Prostate gland (tissue), 2 donors: ENCODE measurements around the gene CHODL. TPM values are rescaled to one million over a fixed set of nuclear protein-coding genes. Genes with fewer than 3 reads are reported as not detected.

Source experiments
- DNase-seq: peaks from one replicate; pipeline ENCODE4 v3.0.0-alpha.2; 2019; ENCODE audit warnings: low spot score
- H3K27ac ChIP-seq, 2 donors: fragments of 200-600 bp; sonication (generic); 2 replicates each; pipeline ENCODE4 v1.5.1; 2017 to 2019
- H3K27me3 ChIP-seq: fragments of 200-600 bp; sonication (generic); replicated peaks from 2 replicates; pipeline ENCODE4 v1.5.1; 2019; ENCODE audit not compliant: insufficient read depth
- H3K36me3 ChIP-seq, 2 donors: fragments of 200-600 bp; sonication (generic); 1 replicate in 1 of 2; 2 replicates in 1 of 2; pipeline versions ENCODE4 v1.5.1 to v1.8.1; 2017 to 2019
- H3K4me1 ChIP-seq: fragments of 200-600 bp; sonication (generic); replicated peaks from 2 replicates; pipeline ENCODE4 v1.5.1; 2019
- H3K4me3 ChIP-seq, 2 donors: fragments of 200-600 bp; sonication (generic); 2 replicates each; pipeline ENCODE4 v1.5.1; 2017 to 2019
- H3K9me3 ChIP-seq: fragments of 200-600 bp; sonication (generic); 2 replicates; pipeline ENCODE4 v1.5.1; 2017
- CTCF ChIP-seq, 4 experiments: fragments of 200-600 bp in 2 of 4; fragments of 450-650 bp in 2 of 4; sonication (generic) in 2 of 4; IDR thresholded peaks; 1 replicate in 3 of 4; 2 replicates in 1 of 4; pipeline ENCODE4 v1.5.1; 2016 to 2019; ENCODE audit warnings: antibody characterized with exemption in 4 of 4, mild to moderate bottlenecking in 2 of 4, moderate library complexity in 2 of 4
- POLR2A ChIP-seq: fragments of 450-650 bp; IDR thresholded peaks from one replicate; pipeline ENCODE4 v1.6.1; 2016; ENCODE audit warnings: antibody characterized with exemption, mild to moderate bottlenecking
- POLR2AphosphoS5 ChIP-seq: sonication (generic); formaldehyde crosslinking; IDR thresholded peaks from one replicate; pipeline ENCODE4 v1.6.1; 2017; ENCODE audit warnings: antibody characterized with exemption
- WGBS: methylation state at CpG from one replicate; pipeline ENCODE4 v1.1.5; 2018; 5-methylcytosine and 5-hydroxymethylcytosine counted together
- intact Hi-C: fragments of 100-400 bp; cut with DNase I; formaldehyde crosslinking; loops from one replicate; pipeline ENCODE4 v1.14.2; 2022
- total RNA-seq, 2 donors: library from RNA; depleted of rRNA; stranded (reverse); fragments of >200 nt; gene quantifications; one replicate each; pipeline ENCODE4 v1.1.0, GENCODE V29; 2016

Gene CHODL
- total RNA-seq, 2 donors from 2014 or later = 0.59 to 103 TPM

GRCh38 chr21:18228060-18228739, 16.4 kb upstream of the CHODL start:
- no peaks in the 10 kb centered on the region for H3K9me3 ChIP-seq
- no peak overlapping the region for H3K4me3 ChIP-seq
- no peaks in the 10 kb centered on the region for H3K36me3 ChIP-seq
- TF ChIP-seq POLR2AphosphoS5 (no peak), POLR2A (no peak), CTCF (IDR thresholded peaks at IDR 0.05) (no peak)
- no peaks in the 10 kb centered on the region for H3K27me3 ChIP-seq
- intact Hi-C loops = no loop called here
- H3K27ac ChIP-seq = no peak overlapping the region
- no peak for DNase-seq
- 53% methylated on average over 5 of the region's 5 CpGs for WGBS
- H3K4me1 ChIP-seq = no peaks in the 10 kb centered on the region

DNA sequence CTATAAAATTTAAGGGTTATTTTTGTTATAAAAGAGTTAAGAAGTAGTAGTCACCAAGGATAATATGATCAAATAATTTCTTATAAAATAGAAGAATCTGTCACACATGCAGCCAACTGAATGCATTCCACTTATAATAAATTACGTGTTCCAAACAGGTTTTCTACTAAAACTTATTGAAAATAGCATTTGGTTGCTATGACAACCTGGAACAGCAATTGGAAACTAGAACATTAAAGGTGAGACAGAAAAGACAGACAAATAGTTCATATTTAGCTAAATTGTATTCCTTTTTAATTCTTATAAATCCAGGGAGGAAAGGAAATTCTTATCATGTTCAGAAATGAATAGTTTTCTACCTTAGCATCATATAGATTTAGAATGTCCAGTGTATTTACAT, 9.1 kb upstream of the CHODL start:
- Histone ChIP-seq H3K9me3 (no peaks in the 10 kb centered on the region), H3K4me3 (no peak overlapping the region), H3K27ac (no peak overlapping the region), H3K27me3 (no peaks in the 10 kb centered on the region), H3K4me1 (no peaks in the 10 kb centered on the region), H3K36me3 (no peaks in the 10 kb centered on the region)
- WGBS = 71% methylated on average over 1 of the region's 1 CpG
- TF ChIP-seq CTCF (IDR thresholded peaks at IDR 0.05) (no peak), POLR2AphosphoS5 (no peak), POLR2A (no peak)
- DNase-seq = no peak
- intact Hi-C loops = no loop called here

GRCh38 chr21:18245464-18245967, 883 bp downstream of the CHODL start:
- no peak for DNase-seq
- Histone ChIP-seq H3K4me1 (no peaks in the 10 kb centered on the region), H3K27ac (no peak overlapping the region), H3K4me3 (peak overlapping the region; percentile 17 to 25), H3K27me3 (peaks cover 6% of the 10 kb centered on the region), H3K9me3 (no peaks in the 10 kb centered on the region), H3K36me3 (no peaks in the 10 kb centered on the region)
- 1% methylated on average over 22 of the region's 22 CpGs for WGBS
- no peak for TF ChIP-seq CTCF (IDR thresholded peaks at IDR 0.05)
- no peak for TF ChIP-seq POLR2AphosphoS5
- TF ChIP-seq POLR2A = no peak
- intact Hi-C loops = no loop called here

DNA sequence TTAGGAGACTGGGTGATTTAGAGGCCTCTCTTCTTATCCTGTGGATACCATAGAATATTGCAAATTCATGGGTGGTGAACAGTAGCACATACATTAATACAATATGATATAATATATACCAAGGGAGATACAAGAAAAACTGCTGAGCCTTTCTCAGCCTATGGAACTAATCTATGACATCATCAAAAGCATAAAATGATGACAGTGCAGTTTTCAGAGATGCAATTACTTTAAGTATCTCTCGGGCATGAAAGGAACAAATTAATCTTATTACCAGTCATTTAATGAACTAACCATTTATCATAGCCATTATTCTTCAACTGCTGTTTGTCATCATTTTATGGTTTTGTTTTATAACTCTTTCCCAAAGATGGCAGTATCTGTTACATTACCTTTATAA, 3.5 kb downstream of the CHODL start:
- Histone ChIP-seq H3K9me3 (no peaks in the 10 kb centered on the region), H3K36me3 (no peaks in the 10 kb centered on the region), H3K27ac (no peak overlapping the region), H3K4me1 (no peaks in the 10 kb centered on the region), H3K4me3 (no peak overlapping the region), H3K27me3 (peaks cover 6% of the 10 kb centered on the region)
- 76% methylated on average over 1 of the region's 1 CpG for WGBS
- intact Hi-C loops = no loop called here
- DNase-seq = no peak
- TF ChIP-seq POLR2A (no peak), POLR2AphosphoS5 (no peak), CTCF (IDR thresholded peaks at IDR 0.05) (no peak)

GRCh38 chr21:18249672-18250071, 5.0 kb downstream of the CHODL start:
- peaks cover 4% of the 10 kb centered on the region for H3K27me3 ChIP-seq
- no peak for DNase-seq
- WGBS = 67% methylated on average over 2 of the region's 2 CpGs

More at GRCh38 chr21:18249672-18250071, 5.0 kb downstream of the CHODL start:
- no peaks in the 10 kb centered on the region for H3K4me1 ChIP-seq
- no peaks in the 10 kb centered on the region for H3K36me3 ChIP-seq
- H3K27ac ChIP-seq = no peak overlapping the region
- no peaks in the 10 kb centered on the region for H3K9me3 ChIP-seq
- intact Hi-C loops = no loop called here
- no peak for TF ChIP-seq POLR2AphosphoS5
- no peak for TF ChIP-seq POLR2A
- TF ChIP-seq CTCF (IDR thresholded peaks at IDR 0.05) = no peak
- no peak overlapping the region for H3K4me3 ChIP-seq
